ENCODE results near the gene TLCD3B.
"Not testable (repeated sequence)": the region's sequence is repeated elsewhere in the genome, so short reads cannot be mapped to it uniquely, and the experiment has no call there.

TLCD3B gene

GRCh38 chr16:30016555-30017276, 14.4 kb downstream of the TLCD3B start:
- TF ChIP-seq, protein P1, sequence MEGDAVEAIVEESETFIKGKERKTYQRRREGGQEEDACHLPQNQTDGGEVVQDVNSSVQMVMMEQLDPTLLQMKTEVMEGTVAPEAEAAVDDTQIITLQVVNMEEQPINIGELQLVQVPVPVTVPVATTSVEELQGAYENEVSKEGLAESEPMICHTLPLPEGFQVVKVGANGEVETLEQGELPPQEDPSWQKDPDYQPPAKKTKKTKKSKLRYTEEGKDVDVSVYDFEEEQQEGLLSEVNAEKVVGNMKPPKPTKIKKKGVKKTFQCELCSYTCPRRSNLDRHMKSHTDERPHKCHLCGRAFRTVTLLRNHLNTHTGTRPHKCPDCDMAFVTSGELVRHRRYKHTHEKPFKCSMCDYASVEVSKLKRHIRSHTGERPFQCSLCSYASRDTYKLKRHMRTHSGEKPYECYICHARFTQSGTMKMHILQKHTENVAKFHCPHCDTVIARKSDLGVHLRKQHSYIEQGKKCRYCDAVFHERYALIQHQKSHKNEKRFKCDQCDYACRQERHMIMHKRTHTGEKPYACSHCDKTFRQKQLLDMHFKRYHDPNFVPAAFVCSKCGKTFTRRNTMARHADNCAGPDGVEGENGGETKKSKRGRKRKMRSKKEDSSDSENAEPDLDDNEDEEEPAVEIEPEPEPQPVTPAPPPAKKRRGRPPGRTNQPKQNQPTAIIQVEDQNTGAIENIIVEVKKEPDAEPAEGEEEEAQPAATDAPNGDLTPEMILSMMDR (IDR thresholded peaks at IDR 0.05; ENCODE audit: poor library complexity, severe bottlenecking), result no peak
- ATAC-seq (ENCODE audit: low read depth) (no peak), DNase-seq (ENCODE audit: low spot score) (no peak)
- no peaks in the 10 kb centered on the region for H3K27me3 ChIP-seq (ENCODE audit: insufficient read depth, poor library complexity, severe bottlenecking)
- H3K4me3 ChIP-seq (ENCODE audit: severe bottlenecking), result no peak overlapping the region
- H3K4me1 ChIP-seq (ENCODE audit: insufficient read depth, poor library complexity, severe bottlenecking), result no peaks in the 10 kb centered on the region
- no peaks in the 10 kb centered on the region for H3K9me3 ChIP-seq (ENCODE audit: severe bottlenecking)
- H3K36me3 ChIP-seq (ENCODE audit: low read depth), result no peaks in the 10 kb centered on the region
- no peak overlapping the region for H3K27ac ChIP-seq (ENCODE audit: poor library complexity, severe bottlenecking)

DNA sequence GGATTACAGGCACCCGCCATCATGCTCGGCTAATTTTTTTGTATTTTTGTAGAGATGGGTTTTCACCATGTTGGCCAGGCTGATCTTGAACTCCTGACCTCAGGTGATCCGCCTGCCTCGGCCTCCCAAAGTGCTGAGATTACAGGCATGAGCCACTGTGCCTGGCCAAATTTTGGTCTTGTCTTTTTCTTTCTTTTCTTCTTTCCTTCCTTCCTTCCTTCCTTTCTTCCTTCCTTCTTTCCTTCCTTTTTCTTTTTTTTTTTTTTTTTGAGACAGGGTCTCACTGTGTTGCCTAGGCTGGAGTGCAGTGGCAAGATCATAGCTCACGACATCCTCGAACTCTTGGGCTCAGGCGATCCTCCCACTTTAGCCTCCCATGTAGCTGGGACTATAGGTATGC, 15.6 kb downstream of the TLCD3B start:
- not testable (repeated sequence) for ATAC-seq (ENCODE audit: low read depth); H3K27ac ChIP-seq (ENCODE audit: poor library complexity, severe bottlenecking); H3K9me3 ChIP-seq (ENCODE audit: severe bottlenecking); H3K4me1 ChIP-seq (ENCODE audit: insufficient read depth, poor library complexity, severe bottlenecking); H3K36me3 ChIP-seq (ENCODE audit: low read depth); H3K27me3 ChIP-seq (ENCODE audit: insufficient read depth, poor library complexity, severe bottlenecking); DNase-seq (ENCODE audit: low spot score); H3K4me3 ChIP-seq (ENCODE audit: severe bottlenecking)

GRCh38 chr16:30012598-30012997, 18.5 kb downstream of the TLCD3B start:
- DNase-seq (ENCODE audit: low spot score); H3K27me3 ChIP-seq (ENCODE audit: insufficient read depth, poor library complexity, severe bottlenecking); H3K27ac ChIP-seq (ENCODE audit: poor library complexity, severe bottlenecking); ATAC-seq (ENCODE audit: low read depth); H3K4me3 ChIP-seq (ENCODE audit: severe bottlenecking); H3K4me1 ChIP-seq (ENCODE audit: insufficient read depth, poor library complexity, severe bottlenecking); H3K36me3 ChIP-seq (ENCODE audit: low read depth); H3K9me3 ChIP-seq (ENCODE audit: severe bottlenecking): not testable (repeated sequence)

DNA sequence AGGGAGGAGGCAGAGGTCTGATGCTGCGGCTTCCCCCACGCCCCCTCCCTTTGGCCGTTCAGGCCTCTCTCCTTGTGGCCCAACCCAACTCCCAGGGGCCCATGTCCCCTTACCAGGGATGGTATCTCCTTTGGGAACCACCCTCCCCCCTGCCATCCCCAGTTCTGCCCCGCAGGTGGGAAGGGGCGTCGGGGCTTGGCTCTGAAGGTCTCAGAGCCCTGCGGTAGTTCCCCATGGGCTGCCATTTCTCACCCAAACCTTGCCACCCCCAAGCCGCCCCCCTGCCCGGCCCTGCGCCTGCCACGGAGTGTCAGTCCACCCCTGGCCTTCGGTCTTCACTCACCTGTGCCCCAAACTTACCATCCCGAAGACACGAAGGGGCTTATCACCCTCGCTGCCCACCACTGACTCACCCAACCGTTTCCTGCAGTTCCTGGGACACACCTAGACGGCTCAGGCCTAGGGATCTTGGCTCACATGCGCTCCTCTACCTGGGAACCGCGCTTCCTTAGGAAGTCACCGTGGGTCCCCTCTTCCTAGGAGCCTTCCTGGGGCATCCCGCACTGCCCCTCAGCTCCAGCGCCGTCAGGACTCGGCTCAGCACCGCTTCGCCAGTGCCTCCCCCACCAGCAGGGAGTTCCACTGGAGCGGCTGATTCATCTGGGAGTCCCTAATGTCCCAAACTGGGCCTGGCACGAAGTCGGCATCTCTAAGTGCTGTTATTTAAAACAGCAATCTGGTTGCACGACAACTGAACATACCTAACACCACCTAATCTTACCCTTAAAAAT, 19.2 kb downstream of the TLCD3B start:
- Histone ChIP-seq H3K9me3 (ENCODE audit: severe bottlenecking) (no peaks in the 10 kb centered on the region), H3K4me3 (ENCODE audit: severe bottlenecking) (no peak overlapping the region), H3K36me3 (ENCODE audit: low read depth) (no peaks in the 10 kb centered on the region), H3K27me3 (ENCODE audit: insufficient read depth, poor library complexity, severe bottlenecking) (peaks cover 8% of the 10 kb centered on the region), H3K27ac (ENCODE audit: poor library complexity, severe bottlenecking) (no peak overlapping the region), H3K4me1 (ENCODE audit: insufficient read depth, poor library complexity, severe bottlenecking) (no peaks in the 10 kb centered on the region)
- ATAC-seq (ENCODE audit: low read depth) (no peak), DNase-seq (ENCODE audit: low spot score) (peak; percentile 59)
- TF ChIP-seq, protein P1 (IDR thresholded peaks at IDR 0.05; ENCODE audit: poor library complexity, severe bottlenecking), result no peak

DNA sequence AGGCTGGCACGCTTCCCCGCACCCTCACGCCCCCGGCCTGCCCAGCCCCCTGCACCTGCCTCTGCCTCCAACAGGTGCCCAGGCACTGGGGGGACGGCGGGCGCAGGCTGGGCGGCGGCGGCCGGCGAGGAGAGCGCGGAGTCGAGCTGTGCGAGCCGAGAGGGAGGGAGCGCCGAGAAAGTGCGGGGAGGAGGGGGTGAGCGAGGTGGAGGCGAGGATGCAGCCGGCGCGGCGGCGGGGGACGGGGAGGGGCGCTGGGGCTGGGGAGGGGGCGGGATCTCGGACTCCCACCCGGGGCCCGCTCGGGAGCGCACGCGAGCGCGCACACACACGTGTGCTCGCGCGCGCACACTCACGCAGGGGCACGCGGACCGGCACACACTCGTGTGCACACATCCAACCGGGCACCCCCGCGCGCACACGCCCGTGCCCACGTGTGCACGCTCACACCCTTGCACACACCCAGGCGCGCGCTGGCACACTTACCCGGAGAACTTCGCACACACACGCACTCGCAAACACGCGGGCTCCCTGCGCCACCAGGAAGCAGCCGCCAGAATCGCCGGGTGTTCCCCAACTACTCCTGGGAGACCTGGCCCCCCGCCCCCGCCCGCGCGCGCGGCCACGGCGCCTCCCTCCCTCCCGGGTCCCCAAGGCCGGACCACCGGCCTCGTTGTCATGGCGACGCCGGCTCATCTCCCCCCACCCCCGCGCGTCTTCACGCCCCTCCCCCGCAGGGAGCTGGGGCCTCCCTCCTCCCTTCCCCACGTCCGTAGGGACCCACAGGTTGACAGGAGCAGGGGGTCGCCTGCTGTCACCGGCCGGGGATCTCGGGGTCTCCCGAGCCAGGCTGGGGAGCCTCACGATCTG, 20.0 kb downstream of the TLCD3B start, which contains the start of gene DOC2A:
DOC2A (minus strand) TSS at position 184 of the 870 bp plus-strand sequence. CDS start 805 bp downstream, outside the sequence.
- H3K36me3 ChIP-seq (ENCODE audit: low read depth), result no peaks in the 10 kb centered on the region
- no peaks in the 10 kb centered on the region for H3K9me3 ChIP-seq (ENCODE audit: severe bottlenecking)
- H3K4me1 ChIP-seq (ENCODE audit: insufficient read depth, poor library complexity, severe bottlenecking), result no peaks in the 10 kb centered on the region
- H3K27ac ChIP-seq (ENCODE audit: poor library complexity, severe bottlenecking), result no peak within 1 kb of the TSS
- peaks cover 8% of the 10 kb centered on the region for H3K27me3 ChIP-seq (ENCODE audit: insufficient read depth, poor library complexity, severe bottlenecking)
- DNase-seq (ENCODE audit: low spot score), result peak; percentile 56
- peak; percentile 45 for ATAC-seq (ENCODE audit: low read depth)
- TF ChIP-seq, protein P1 (IDR thresholded peaks at IDR 0.05; ENCODE audit: poor library complexity, severe bottlenecking), result no peak
- H3K4me3 ChIP-seq (ENCODE audit: severe bottlenecking), result peak within 1 kb of the TSS; percentile 26
